PC-3 (cell line): ENCODE results near the gene BTG4. TPM values are rescaled to one million over a fixed set of nuclear protein-coding genes. Genes with fewer than 3 reads are reported as not detected.

Experiments used
- ATAC-seq: fragments of 200-7000 bp; cut with Tn5 transposase; 2 replicates; pipeline ENCODE4 v1.9.1; 2020; ENCODE audit warnings: mild to moderate bottlenecking, moderate library complexity
- BruUV-seq: library from RNA; stranded (reverse); fragments of 400-500 nt; replicated peaks from 2 replicates; lab custom pipeline; 2021; lab: Mats Ljungman, UMichigan
- CTCF ChIA-PET: fragments of 300-600 bp; sonication (Branson Sonifier 250); formaldehyde crosslinking; loops from one replicate; lab custom pipeline; 2022; ENCODE audit warnings: antibody characterized with exemption; lab: Charles Lee
- POLR2A ChIA-PET: fragments of 300-600 bp; sonication (Branson Sonifier 250); formaldehyde crosslinking; loops from one replicate; lab custom pipeline; 2022; ENCODE audit warnings: antibody characterized with exemption; ENCODE audit not compliant: unreplicated experiment; lab: Charles Lee
- DNase-seq: peaks from one replicate; pipeline ENCODE4 v3.0.0-alpha.2; 2015
- H2AFZ ChIP-seq: fragments of 300-600 bp; sonication (generic); 2 replicates; pipeline ENCODE4 v1.6.0; 2016; ENCODE audit warnings: antibody characterized with exemption, low read length
- H3F3A ChIP-seq: fragments of 300-600 bp; sonication (generic); one replicate; pipeline ENCODE4 v1.6.0; 2017; ENCODE audit warnings: antibody characterized with exemption, low read length, control low read depth, mild to moderate bottlenecking; ENCODE audit not compliant: unreplicated experiment
- H3K27ac ChIP-seq: fragments of 300-600 bp; sonication (generic); 2 replicates; pipeline ENCODE4 v1.5.1; 2016; ENCODE audit warnings: mild to moderate bottlenecking, low read length
- H3K27me3 ChIP-seq: fragments of 300-600 bp; sonication (generic); 2 replicates; pipeline ENCODE4 v1.6.1; 2016; ENCODE audit warnings: low read length, mixed read lengths
- H3K36me3 ChIP-seq: fragments of 300-600 bp; sonication (generic); 2 replicates; pipeline ENCODE4 v1.6.1; 2016; ENCODE audit warnings: low read depth, mixed run types, low read length, mixed read lengths
- H3K4me1 ChIP-seq: fragments of 300-600 bp; sonication (generic); 2 replicates; pipeline ENCODE4 v1.5.1; 2016; ENCODE audit warnings: low read length; ENCODE audit not compliant: insufficient read depth
- H3K4me2 ChIP-seq: fragments of 300-600 bp; sonication (generic); 2 replicates; pipeline ENCODE4 v1.6.0; 2016; ENCODE audit warnings: low read length
- H3K4me3 ChIP-seq: fragments of 300-600 bp; sonication (generic); 2 replicates; pipeline ENCODE4 v1.5.1; 2016; ENCODE audit warnings: mild to moderate bottlenecking, low read length, mixed read lengths
- H3K79me2 ChIP-seq: fragments of 300-600 bp; sonication (generic); 2 replicates; pipeline ENCODE4 v1.6.1; 2017; ENCODE audit warnings: low read length, mixed read lengths
- H3K9ac ChIP-seq: fragments of 300-600 bp; sonication (generic); 2 replicates; pipeline ENCODE4 v1.6.0; 2016; ENCODE audit warnings: mild to moderate bottlenecking, low read length
- H3K9me2 ChIP-seq: fragments of 300-600 bp; sonication (generic); replicated peaks from 2 replicates; pipeline ENCODE4 v1.6.1; 2016; ENCODE audit warnings: mixed run types, low read length, mixed read lengths
- H3K9me3 ChIP-seq: fragments of 300-600 bp; sonication (generic); 2 replicates; pipeline ENCODE4 v1.6.1; 2016; ENCODE audit warnings: low read length, mixed read lengths
- H4K20me1 ChIP-seq: fragments of 300-600 bp; sonication (generic); 2 replicates; pipeline ENCODE4 v1.6.1; 2016; ENCODE audit warnings: low read length, mixed read lengths
- CTCF ChIP-seq: fragments of 300-600 bp; sonication (generic); conservative IDR thresholded peaks from 2 replicates; pipeline ENCODE4 v1.5.1; 2017; ENCODE audit warnings: antibody characterized with exemption, low read depth, mild to moderate bottlenecking, low read length
- EZH2 ChIP-seq: fragments of 300-600 bp; sonication (generic); IDR thresholded peaks from one replicate; pipeline ENCODE4 v1.6.1; 2017; ENCODE audit warnings: antibody characterized with exemption, mild to moderate bottlenecking, low read length; ENCODE audit not compliant: unreplicated experiment
- EZH2phosphoT487 ChIP-seq: fragments of 300-600 bp; sonication (generic); IDR thresholded peaks from 2 replicates; pipeline ENCODE4 v1.6.1; 2018; ENCODE audit warnings: mild to moderate bottlenecking, antibody characterized with exemption, low read length, borderline replicate concordance
- intact Hi-C: fragments of 100-400 bp; cut with micrococcal nuclease; formaldehyde crosslinking; loops from 2 replicates; pipeline ENCODE4 v1.9.0; 2023
- total RNA-seq: library from RNA; depleted of rRNA; stranded (reverse); fragments of >200 nt; gene quantifications from 2 replicates; pipeline ENCODE4 v1.2.3, GENCODE V29; 2014

BTG4 gene
- total RNA-seq, 1 experiment from 2014 or later, result not detected

DNA sequence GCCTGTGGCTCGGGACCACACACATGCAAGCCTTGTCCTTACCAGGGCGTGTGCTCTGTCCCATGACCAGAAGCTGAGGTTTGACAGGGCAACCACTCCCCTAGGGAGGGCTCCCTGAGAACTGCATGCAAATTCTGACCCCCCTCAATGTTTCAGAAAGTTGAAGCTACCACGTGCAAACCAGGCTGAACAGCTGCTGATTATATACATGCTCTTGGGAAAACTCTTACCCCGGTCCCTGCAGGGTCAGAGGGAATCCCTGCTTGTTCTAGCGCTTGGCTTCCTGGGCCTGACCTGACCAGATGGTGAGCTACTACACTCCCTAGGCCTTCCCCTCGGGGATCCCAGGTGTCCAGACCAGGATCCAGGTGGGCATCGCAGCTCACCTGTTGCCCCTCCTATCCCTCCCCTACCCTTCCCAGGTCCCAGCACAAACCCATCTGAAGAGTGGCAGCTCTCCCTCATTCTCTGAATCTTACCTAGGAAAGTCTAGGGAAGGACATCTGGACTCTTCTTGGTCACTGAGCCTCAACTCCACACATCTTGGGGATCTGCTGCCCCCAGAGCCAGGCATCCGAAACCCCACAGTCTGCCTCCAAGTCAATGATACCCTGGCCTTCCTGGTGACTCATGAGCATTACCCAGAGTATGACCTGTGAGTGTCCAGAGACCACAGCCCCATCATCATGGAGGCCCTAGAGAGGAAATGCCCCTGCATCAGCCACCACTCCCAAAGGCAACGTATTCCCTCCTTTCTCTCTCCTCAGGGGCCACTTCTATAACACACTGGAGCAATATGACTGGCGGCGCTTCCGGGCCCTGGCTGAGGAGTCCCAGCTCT lies 61.5 kb downstream of the BTG4 start:
- no peaks in the 10 kb centered on the region for H4K20me1 ChIP-seq
- H2AFZ ChIP-seq, result no peak overlapping the region
- H3F3A ChIP-seq, result no peaks in the 10 kb centered on the region
- TF ChIP-seq CTCF (no peak), EZH2phosphoT487 (no peak), EZH2 (no peak)
- ATAC-seq (no peak), DNase-seq (no peak)
- peaks cover 6% of the 10 kb centered on the region for H3K4me1 ChIP-seq
- ChIA-PET POLR2A (no interaction called here), CTCF (interaction anchor here (0.6 kb wide), 2 partner anchors 15 to 154 kb away, joined by 3 read pairs; no protein-coding TSS in a partner anchor)
- H3K9me3 ChIP-seq, result no peaks in the 10 kb centered on the region
- H3K4me2 ChIP-seq, result no peak overlapping the region
- no peaks in the 10 kb centered on the region for H3K79me2 ChIP-seq
- H3K27me3 ChIP-seq, result no peaks in the 10 kb centered on the region
- no peaks in the 10 kb centered on the region for H3K9me2 ChIP-seq
- H3K4me3 ChIP-seq, result no peak overlapping the region
- intact Hi-C loops, result no loop called here
- H3K36me3 ChIP-seq, result no peaks in the 10 kb centered on the region
- H3K9ac ChIP-seq, result no peak overlapping the region
- H3K27ac ChIP-seq, result no peak overlapping the region
- no TSS peak for BruUV-seq

DNA sequence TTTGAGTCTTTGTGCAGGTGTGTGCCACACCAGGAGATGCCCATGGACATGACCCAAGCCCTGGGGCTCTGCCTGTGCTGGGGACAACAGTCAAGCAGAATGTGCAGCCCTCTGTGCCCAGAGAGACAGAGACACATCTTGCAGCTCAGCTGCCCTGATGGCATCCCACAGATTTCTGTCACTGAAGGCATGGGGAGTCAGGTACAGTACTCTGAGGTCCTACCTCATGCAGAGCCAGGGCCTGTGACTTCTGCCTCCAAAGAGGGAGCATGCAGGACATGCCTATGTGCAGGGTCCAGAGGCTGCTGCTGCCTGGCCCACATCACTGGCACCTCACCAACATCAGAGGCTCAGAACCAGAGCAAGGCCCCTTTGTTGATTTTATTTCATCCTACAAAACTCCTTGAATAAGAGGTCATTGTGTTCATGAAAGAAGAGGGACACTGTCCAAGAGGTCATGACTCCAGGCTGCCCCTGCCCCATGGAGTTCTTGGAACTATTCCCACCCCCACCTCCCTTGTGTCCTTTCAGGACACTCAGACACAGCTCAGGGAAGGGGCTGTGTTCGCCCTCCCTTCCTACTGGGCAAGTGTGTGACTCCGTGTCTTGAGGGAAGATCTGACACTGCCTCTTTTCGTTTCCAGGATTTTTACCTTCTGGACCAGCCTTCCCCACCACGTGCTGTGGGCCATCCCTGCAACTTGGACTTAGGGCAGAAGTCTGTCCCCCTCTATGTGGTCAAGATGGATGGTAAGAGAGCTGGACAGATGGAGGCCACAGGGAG lies 62.3 kb downstream of the BTG4 start:
- Histone ChIP-seq H4K20me1 (no peaks in the 10 kb centered on the region), H3K4me3 (no peak overlapping the region), H3K27ac (no peak overlapping the region), H2AFZ (no peak overlapping the region), H3F3A (no peaks in the 10 kb centered on the region), H3K79me2 (no peaks in the 10 kb centered on the region), H3K9ac (no peak overlapping the region), H3K9me2 (no peaks in the 10 kb centered on the region), H3K36me3 (no peaks in the 10 kb centered on the region), H3K27me3 (no peaks in the 10 kb centered on the region), H3K4me1 (peaks cover 2% of the 10 kb centered on the region), H3K4me2 (no peak overlapping the region), H3K9me3 (no peaks in the 10 kb centered on the region)
- no TSS peak for BruUV-seq
- ChIA-PET CTCF (interaction anchor here (0.6 kb wide), 1 partner anchor 16 kb away, joined by 3 read pairs; no protein-coding TSS in a partner anchor), POLR2A (no interaction called here)
- ATAC-seq (no peak), DNase-seq (no peak)
- intact Hi-C loops, result loop anchor here (5.0 kb wide), 1 partner anchor 1003 kb away; no protein-coding TSS in a partner anchor
- TF ChIP-seq EZH2phosphoT487, result no peak

- H3K9me2 ChIP-seq, result no peaks in the 10 kb centered on the region
- no peaks in the 10 kb centered on the region for H3F3A ChIP-seq
- TF ChIP-seq EZH2 (no peak), CTCF (no peak), EZH2phosphoT487 (no peak)
- H4K20me1 ChIP-seq, result no peaks in the 10 kb centered on the region
- H3K9me3 ChIP-seq, result no peaks in the 10 kb centered on the region
- intact Hi-C loops, result loop anchor here (5.0 kb wide), 1 partner anchor 1002 kb away; no protein-coding TSS in a partner anchor
- no TSS peak for BruUV-seq
- H3K27ac ChIP-seq, result no peak overlapping the region
- H3K79me2 ChIP-seq, result no peaks in the 10 kb centered on the region
- ATAC-seq, result no peak
- no peak for DNase-seq
- no peaks in the 10 kb centered on the region for H3K27me3 ChIP-seq
- H3K9ac ChIP-seq, result no peak overlapping the region
- POLR2A ChIA-PET, result no interaction called here
- no peak overlapping the region for H3K4me2 ChIP-seq
- H3K4me1 ChIP-seq, result no peaks in the 10 kb centered on the region
- H3K4me3 ChIP-seq, result no peak overlapping the region
- no peak overlapping the region for H2AFZ ChIP-seq
- CTCF ChIA-PET, result no interaction called here
- H3K36me3 ChIP-seq, result no peaks in the 10 kb centered on the region
These were observed 63.2 kb downstream of the BTG4 start for GRCh38 chr11:111448831-111449557.
